TTC549 (cell line): ENCODE results near the gene MYL12B.
"Not testable (repeated sequence)": the region's sequence is repeated elsewhere in the genome, so short reads cannot be mapped to it uniquely, and the experiment has no call there.

ENCODE experiments used
- FAIRE-seq: peaks from 2 replicates; lab custom pipeline; 2012; peaks lifted over from hg19 to GRCh38; lab: Jason Lieb, UNC

Gene MYL12B

GRCh38 chr18:3304832-3305231 is 42.9 kb downstream of the MYL12B start:
- FAIRE-seq: no peak

GRCh38 chr18:3305354-3305762 is 43.4 kb downstream of the MYL12B start:
- FAIRE-seq: no peak

- FAIRE-seq: no peak
These were observed 44.0 kb downstream of the MYL12B start for GRCh38 chr18:3305933-3306332.

- FAIRE-seq: no peak
These were observed 44.5 kb downstream of the MYL12B start for GRCh38 chr18:3306391-3306790.

- FAIRE-seq: no peak
These were observed 51.8 kb downstream of the MYL12B start for GRCh38 chr18:3313685-3314084.

- FAIRE-seq: not testable (repeated sequence)
These were observed 53.4 kb downstream of the MYL12B start for GRCh38 chr18:3315344-3315743.

GRCh38 chr18:3319399-3319798 is 57.5 kb downstream of the MYL12B start:
- no peak for FAIRE-seq

GRCh38 chr18:3319894-3320454 is 58.0 kb downstream of the MYL12B start:
- FAIRE-seq: no peak

GRCh38 chr18:3321133-3321812 is 59.3 kb downstream of the MYL12B start:
- no peak for FAIRE-seq

GRCh38 chr18:3323900-3324299 is 62.0 kb downstream of the MYL12B start:
- FAIRE-seq: no peak
